GM15510 (cell line): ENCODE results near the gene GABRQ.

Experiments
- POLR2A ChIP-seq: IDR thresholded peaks from 3 replicates; pipeline ENCODE4 v1.6.1; 2011; ENCODE audit warnings: borderline replicate concordance; ENCODE audit not compliant: insufficient read length; ENCODE audit errors: extremely low read depth

Gene GABRQ

GRCh38 chrX:152637649-152638442 lies at the start of gene GABRQ:
Gene GABRQ (plus strand): TSS chrX:152637895. CDS start chrX:152638203, 308 bp downstream.
- TF ChIP-seq POLR2A = no peak

- no peak for TF ChIP-seq POLR2A
These were observed 49.5 kb upstream of the GABRQ start for GRCh38 chrX:152588206-152588605.

GRCh38 chrX:152600853-152601633 lies 36.7 kb upstream of the GABRQ start:
- no peak for TF ChIP-seq POLR2A

- TF ChIP-seq POLR2A = no peak
These were observed 35.7 kb upstream of the GABRQ start for GRCh38 chrX:152601848-152602616.

- no peak for TF ChIP-seq POLR2A
These were observed 22.9 kb upstream of the GABRQ start for GRCh38 chrX:152614791-152615190.

- TF ChIP-seq POLR2A = no peak
These were observed 17.8 kb upstream of the GABRQ start for GRCh38 chrX:152619897-152620296.

- TF ChIP-seq POLR2A = no peak
These were observed 5.1 kb upstream of the GABRQ start for GRCh38 chrX:152632445-152633097.

GRCh38 chrX:152635941-152636340 lies 1.8 kb upstream of the GABRQ start:
- no peak for TF ChIP-seq POLR2A

- TF ChIP-seq POLR2A = no peak
These were observed 779 bp downstream of the GABRQ start for GRCh38 chrX:152638443-152638904.

GRCh38 chrX:152639426-152639825 lies 1.7 kb downstream of the GABRQ start:
- no peak for TF ChIP-seq POLR2A

- TF ChIP-seq POLR2A = no peak
These were observed 2.5 kb downstream of the GABRQ start for GRCh38 chrX:152640034-152640818.

GRCh38 chrX:152641256-152641875 lies 3.7 kb downstream of the GABRQ start:
- TF ChIP-seq POLR2A = no peak

GRCh38 chrX:152641996-152642395 lies 4.3 kb downstream of the GABRQ start:
- TF ChIP-seq POLR2A = no peak

- no peak for TF ChIP-seq POLR2A
These were observed 5.4 kb downstream of the GABRQ start for GRCh38 chrX:152642931-152643564.

GRCh38 chrX:152646961-152647360 lies 9.3 kb downstream of the GABRQ start:
- TF ChIP-seq POLR2A = no peak
